GM18526 (cell line): ENCODE measurements around the gene B3GNT7.

Experiments
- POLR2A ChIP-seq: IDR thresholded peaks from 3 replicates; pipeline ENCODE4 v1.6.1; 2011; ENCODE audit not compliant: insufficient read length; ENCODE audit errors: extremely low read depth

B3GNT7 gene

GRCh38 chr2:231395188-231396057 is at the start of gene B3GNT7:
B3GNT7 (plus strand) TSS chr2:231395710; CDS start chr2:231395804, 94 bp downstream.
- peak; percentile 17 for TF ChIP-seq POLR2A

- no peak for TF ChIP-seq POLR2A
Observed at GRCh38 chr2:231347081-231347480, 48.4 kb upstream of the B3GNT7 start.

- TF ChIP-seq POLR2A = no peak
Observed at GRCh38 chr2:231347638-231348037, 47.9 kb upstream of the B3GNT7 start.

- TF ChIP-seq POLR2A = no peak
Observed at GRCh38 chr2:231348173-231348572, 47.3 kb upstream of the B3GNT7 start.

- TF ChIP-seq POLR2A = no peak
Observed at GRCh38 chr2:231348704-231349373, 46.7 kb upstream of the B3GNT7 start.

GRCh38 chr2:231351648-231352047 is 43.9 kb upstream of the B3GNT7 start:
- no peak for TF ChIP-seq POLR2A

GRCh38 chr2:231353469-231353868 is 42.0 kb upstream of the B3GNT7 start:
- no peak for TF ChIP-seq POLR2A

- TF ChIP-seq POLR2A = no peak
Observed at GRCh38 chr2:231355508-231356465, 39.7 kb upstream of the B3GNT7 start.

- no peak for TF ChIP-seq POLR2A
Observed at GRCh38 chr2:231356466-231356844, 39.1 kb upstream of the B3GNT7 start.

GRCh38 chr2:231357048-231357447 is 38.5 kb upstream of the B3GNT7 start:
- no peak for TF ChIP-seq POLR2A

GRCh38 chr2:231357931-231358330 is 37.6 kb upstream of the B3GNT7 start:
- TF ChIP-seq POLR2A = no peak

- no peak for TF ChIP-seq POLR2A
Observed at GRCh38 chr2:231359441-231359840, 36.1 kb upstream of the B3GNT7 start.

- no peak for TF ChIP-seq POLR2A
Observed at GRCh38 chr2:231359948-231360347, 35.6 kb upstream of the B3GNT7 start.

- TF ChIP-seq POLR2A = no peak
Observed at GRCh38 chr2:231360401-231360800, 35.1 kb upstream of the B3GNT7 start.

GRCh38 chr2:231360881-231361371 is 34.6 kb upstream of the B3GNT7 start:
- TF ChIP-seq POLR2A = no peak
